ENCODE measurements around the gene ABCG4. TPM values are rescaled to one million over a fixed set of nuclear protein-coding genes. Genes with fewer than 3 reads are reported as not detected.
A peak's percentile ranks its signal among the peaks of the same experiment; 100 is the strongest.
"Not testable (repeated sequence)": the region's sequence is repeated elsewhere in the genome, so short reads cannot be mapped to it uniquely, and the experiment has no call there.

The ABCG4 gene
- total RNA-seq, 1 donor from 2014 or later, result 0.42 TPM

DNA sequence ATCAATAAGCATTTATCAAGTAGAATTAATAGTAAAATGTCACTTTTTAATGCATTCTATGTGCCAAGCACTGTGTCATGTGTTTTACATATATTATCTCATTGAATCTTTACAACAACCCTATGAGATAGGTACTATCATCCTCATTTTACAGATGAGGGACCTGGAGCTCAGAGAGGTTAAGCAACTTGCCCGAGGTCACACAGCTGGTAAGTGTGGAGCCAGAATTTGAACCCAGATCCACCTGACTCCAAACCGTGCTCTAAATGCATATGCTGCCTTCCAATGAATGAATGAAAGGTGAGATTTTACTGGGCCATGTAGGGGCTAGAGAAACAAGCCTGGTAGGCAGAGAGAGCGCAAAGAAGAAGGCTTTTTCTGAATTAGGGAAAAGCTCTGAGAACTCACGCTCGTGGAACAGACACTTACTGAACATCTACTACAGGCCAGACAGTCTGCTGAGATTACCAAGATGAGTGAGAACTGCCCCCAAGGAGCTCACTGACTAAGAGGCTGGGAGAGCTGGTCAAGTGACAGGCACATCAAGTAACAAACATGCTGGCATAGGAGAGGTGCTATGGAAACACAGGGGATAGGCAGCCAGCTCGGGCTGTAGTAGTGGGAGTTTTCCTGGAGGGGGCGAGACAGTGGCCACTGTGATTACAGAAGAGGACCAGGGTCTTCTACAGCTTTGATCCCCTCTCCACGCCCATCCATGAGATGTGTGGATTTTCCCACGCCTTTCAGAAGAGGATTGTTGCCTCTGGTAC lies 4.4 kb downstream of the ABCG4 start:
- DNase-seq (ENCODE audit: low spot score), result no peak

DNA sequence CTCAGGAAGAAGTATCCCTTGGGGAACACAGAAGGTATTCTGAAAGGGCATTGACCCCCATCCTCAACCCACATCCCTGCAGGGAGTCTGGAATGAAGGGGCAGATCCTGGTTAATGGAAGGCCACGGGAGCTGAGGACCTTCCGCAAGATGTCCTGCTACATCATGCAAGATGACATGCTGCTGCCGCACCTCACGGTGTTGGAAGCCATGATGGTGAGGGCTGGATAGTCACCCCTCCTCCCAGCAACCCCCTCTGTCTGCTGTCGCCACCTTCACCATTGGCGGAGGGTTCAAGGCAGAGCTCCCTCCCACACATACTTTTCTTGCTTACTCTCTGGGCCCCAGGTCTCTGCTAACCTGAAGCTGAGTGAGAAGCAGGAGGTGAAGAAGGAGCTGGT lies 5.3 kb downstream of the ABCG4 start:
- DNase-seq (ENCODE audit: low spot score), result no peak

DNA sequence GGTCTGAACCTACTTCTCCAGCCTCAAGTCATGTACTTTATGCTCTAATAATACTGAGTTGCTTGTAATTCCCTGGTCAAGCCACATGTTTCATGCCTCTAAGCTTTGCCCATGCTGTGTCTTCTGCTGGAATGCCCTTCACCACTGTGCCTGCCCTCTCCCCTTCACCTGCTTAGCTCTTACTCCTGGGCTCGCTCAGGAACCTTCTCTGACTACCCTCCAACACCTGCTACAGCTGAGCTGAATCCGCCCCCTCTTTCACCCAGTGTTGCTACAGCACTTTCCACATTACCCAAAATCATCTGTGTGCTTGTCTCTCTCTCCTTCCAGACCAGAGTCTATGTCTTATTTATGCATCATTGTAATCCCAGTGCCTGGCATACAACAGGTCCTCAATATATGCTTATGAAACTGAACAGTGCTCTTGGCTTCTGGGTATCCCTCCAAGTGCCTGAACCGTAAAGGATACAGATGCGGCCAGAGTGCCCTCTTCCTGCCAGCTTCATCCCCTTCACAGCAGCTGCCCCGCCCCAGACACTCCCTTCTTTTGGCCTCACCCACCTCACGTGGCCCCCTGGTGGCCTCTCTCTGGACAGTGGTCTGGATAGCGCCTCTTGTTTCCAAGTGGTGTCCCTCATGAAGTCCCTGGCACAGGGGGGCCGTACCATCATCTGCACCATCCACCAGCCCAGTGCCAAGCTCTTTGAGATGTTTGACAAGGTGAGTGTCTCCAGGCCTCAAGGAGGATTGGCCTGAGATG lies 7.1 kb downstream of the ABCG4 start:
- no peak for DNase-seq (ENCODE audit: low spot score)

DNA sequence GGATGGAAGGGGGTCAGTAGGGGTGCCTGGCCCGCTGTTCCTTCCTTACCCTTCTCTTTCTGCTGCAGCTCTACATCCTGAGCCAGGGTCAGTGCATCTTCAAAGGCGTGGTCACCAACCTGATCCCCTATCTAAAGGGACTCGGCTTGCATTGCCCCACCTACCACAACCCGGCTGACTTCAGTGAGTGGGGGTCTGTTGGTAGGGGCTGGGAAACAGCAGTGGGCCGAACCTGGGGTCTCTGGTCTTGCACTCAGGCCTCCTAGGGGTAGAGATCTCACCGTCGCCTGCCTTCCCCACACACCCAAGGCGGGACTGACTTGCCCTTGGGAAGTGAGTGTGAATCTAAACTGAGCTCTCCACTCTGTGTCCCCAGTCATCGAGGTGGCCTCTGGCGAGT lies 7.6 kb downstream of the ABCG4 start:
- DNase-seq (ENCODE audit: low spot score), result no peak

DNA sequence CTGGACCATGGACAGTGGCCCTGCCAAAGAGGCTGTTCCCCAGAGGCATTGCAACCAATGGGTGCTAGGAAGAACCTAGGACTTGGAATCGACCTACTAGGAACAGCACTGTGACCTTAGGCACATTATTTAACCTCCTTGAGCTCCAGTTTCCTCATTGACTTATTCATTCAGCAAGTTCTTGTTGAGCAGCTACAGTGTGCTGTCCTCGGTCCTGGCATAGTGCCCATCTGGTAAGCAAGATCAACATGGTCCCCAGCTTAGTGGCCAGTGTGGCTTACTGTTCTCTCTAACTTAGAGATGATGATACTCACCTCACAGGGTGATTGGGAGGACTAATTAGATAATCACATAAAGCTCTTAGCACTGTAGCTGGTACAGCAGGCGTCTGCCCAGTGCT lies 8.2 kb downstream of the ABCG4 start:
- DNase-seq (ENCODE audit: low spot score), result no peak

DNA sequence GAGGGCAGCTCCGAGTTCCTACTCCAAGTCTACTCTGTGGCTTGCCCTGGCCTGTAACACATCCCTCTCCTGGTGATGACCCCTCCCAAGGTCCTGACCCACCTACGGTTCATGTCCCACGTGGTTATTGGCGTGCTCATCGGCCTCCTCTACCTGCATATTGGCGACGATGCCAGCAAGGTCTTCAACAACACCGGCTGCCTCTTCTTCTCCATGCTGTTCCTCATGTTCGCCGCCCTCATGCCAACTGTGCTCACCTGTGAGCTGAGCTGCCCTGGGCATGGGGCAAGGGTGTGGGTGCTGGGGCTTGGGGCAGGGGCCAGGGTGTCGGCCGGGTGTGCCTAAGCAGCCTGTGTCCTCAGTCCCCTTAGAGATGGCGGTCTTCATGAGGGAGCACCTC lies 9.6 kb downstream of the ABCG4 start:
- no peak for DNase-seq (ENCODE audit: low spot score)

DNA sequence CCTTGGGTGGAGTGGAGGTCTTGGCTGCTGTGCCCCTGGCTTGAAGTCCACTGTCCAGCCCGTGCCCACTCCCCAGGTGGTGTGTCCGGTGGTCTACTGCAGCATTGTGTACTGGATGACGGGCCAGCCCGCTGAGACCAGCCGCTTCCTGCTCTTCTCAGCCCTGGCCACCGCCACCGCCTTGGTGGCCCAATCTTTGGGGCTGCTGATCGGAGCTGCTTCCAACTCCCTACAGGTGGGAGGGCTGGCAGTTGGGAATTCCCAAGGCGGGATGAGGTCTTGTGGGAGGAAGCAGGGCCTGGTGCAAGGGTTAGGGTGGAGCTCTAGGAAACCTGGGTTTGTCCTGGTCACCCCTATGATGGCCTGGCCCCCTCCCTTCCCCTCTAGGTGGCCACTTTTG lies 11.3 kb downstream of the ABCG4 start:
- DNase-seq (ENCODE audit: low spot score), result no peak

DNA sequence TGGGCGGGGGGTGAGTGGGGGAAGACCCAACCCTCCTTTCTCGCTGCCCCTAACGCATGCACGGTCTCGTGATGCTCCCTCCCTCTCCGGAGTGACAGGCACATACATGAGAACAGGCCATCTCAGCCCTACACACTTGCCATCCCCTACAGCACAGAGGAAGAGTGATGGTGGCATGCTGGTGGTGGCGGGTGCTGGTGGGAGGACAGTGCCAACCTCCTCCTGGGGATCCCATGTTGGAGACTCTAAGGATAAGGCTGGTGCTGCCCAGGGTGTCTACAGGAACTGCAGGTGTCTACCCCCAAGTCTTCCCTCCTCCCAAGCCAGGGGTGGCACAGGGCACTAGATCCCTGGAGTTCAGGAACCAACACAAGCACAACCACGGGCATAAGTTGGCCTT lies 13.0 kb downstream of the ABCG4 start:
- DNase-seq (ENCODE audit: low spot score), result no peak

DNA sequence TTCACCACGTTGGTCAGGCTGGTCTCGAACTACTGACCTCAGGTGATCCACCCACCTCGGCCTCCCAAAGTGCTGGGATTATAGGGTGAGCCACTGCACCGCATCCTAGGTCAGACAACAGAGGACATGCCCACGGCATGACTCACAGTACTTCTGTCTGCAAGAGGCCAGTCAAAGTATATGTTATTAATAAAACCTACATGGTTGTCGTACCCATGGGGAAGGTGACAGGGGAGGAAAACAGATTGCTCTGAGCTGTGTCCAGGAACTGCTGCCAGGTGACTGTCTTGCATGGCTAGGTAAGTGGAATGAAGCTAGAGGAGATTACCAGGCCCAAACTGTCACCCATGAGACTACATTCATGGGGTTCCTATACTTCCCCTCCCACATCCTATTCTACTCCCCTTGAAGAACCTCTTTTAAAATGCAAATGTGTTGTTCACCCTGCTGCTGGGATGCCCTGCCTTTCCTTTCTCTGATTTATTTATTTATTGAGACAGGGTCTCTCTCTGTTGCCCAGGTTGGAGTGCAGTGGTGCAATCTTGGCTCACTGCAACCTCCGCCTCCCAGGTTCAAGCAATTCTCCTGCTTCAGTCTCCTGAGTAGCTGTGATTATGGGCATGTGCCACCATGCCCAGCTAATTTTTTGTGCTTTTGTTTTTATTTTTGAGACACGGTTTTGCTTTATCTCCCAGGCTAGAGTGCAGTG lies 17.7 kb downstream of the ABCG4 start:
- DNase-seq (ENCODE audit: low spot score), result peak; percentile 68

DNA sequence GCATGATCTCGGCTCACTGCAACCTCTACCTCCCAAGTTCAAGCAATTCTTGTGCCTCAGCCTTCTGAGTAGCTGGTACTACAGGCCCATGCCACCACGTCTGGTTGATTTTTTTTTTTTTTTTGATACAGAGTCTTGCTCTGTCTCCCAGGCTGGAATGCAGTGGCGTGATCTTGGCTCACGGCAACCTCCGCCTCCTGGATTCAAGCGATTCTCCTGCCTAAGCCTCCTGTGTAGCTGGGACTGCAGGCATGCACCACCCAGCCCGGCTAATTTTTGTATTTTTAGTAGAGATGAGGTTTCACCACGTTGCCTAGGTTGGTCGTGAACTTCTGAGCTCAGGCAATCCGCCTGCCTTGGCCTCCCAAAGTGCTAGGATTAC lies 18.2 kb downstream of the ABCG4 start:
- DNase-seq (ENCODE audit: low spot score), result not testable (repeated sequence)

DNA sequence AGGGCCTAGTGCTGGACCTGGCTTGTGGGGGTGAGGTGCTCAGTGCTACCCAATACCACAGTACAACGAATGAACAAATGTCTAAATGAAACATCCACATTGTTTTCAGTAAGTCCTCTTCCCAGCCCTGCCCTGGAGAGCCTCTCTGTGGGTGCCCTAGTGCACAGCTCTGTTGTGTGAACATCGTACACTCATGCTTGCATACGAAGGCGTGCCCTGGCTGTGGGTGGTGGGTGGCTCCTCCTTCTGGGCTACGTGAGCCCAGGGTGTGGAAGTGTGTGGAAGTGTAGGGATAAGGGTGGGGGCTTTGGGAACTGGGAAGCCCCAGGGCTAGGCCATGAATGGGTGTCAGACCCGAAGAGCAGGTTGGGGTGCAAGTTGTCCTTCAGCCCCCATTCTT lies 19.1 kb downstream of the ABCG4 start:
- no peak for DNase-seq (ENCODE audit: low spot score)

DNA sequence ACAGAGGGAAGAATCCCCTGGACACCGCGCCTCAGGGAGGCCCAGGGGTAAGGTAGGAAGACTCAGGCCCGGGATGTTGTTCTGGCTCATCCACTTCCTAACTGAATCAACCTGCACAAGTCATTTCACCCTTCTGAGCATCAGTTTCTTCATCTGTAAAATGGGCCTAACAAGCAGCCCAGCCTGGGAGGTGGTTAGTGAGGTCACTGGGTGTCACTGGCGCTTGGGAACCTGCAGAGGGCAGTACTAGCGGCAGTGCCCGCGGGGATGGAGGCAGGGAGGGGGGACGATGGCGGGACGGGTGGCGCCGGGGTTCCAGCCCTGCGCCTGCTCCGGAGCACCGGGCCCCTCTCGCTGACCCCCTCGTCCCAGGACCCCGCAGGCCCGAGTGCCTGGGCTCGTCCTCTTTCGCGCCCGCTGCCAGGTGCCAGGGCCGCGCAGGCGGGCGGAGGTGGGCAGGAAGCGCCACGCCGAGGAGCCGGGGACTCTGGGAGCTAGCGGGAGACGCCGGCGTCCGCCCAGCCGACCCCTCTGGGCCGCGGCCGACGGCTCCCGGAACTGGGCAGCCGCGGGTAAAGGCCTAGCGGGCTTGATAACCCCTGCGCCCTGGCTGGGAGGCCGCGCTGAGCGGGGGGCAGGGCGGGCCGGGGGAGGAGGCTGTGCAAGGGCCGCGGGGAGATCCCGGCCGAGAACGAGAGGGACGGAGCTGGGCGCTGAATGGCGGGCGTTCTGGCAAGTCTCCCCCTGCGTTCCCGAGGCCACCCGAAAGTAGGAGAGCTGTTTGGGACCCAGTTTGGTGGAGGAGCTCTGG lies 19.8 kb downstream of the ABCG4 start, which contains the start of gene NLRX1:
NLRX1 (plus strand) TSS at position 255 of the 811 bp plus-strand sequence. CDS start 2,679 bp downstream, outside the sequence.
- peak; percentile 90 for DNase-seq (ENCODE audit: low spot score)

DNA sequence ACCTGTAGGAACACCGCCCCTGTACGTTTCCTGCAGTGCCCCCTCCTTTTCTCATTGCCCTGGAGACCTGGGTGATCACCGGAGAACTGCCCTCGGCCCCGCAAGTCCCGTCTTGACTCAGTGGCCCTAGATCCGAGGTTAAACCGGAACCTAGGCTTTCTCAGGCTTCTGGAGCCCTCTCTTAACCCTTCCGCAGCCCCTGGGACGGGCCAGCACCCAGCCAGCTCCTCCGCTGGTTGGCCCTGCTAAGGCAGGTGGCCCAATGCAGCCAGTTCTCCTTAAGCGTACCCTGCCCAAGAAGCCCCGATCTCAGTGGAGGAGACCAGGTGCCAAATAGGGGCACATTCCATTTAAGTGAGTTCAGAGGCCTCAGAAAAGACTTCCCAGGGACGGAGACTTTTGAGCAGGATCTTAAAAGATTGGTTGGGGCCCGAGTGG lies 20.4 kb downstream of the ABCG4 start:
- DNase-seq (ENCODE audit: low spot score), result peak; percentile 60

DNA sequence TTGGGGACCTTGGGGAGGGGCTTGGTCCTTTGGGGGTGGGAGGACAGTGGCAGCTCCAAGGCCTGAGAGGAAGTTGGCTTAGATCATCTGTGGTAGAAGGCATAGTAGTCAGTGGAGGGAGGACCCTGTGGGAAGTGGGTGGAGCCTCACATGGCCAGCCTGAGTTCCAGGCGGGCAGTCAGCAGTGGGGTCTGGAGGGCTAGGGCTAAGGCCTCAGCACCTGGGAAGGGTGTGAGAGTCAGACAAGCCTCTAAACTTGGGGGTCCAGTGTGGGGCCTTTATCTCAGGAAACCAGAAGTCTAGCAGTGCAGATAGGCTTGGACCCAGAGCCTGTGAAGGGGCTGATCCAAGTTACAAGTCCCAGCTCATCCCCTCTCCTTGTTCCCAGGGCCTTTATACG lies 23.7 kb downstream of the ABCG4 start:
- no peak for DNase-seq (ENCODE audit: low spot score)

DNA sequence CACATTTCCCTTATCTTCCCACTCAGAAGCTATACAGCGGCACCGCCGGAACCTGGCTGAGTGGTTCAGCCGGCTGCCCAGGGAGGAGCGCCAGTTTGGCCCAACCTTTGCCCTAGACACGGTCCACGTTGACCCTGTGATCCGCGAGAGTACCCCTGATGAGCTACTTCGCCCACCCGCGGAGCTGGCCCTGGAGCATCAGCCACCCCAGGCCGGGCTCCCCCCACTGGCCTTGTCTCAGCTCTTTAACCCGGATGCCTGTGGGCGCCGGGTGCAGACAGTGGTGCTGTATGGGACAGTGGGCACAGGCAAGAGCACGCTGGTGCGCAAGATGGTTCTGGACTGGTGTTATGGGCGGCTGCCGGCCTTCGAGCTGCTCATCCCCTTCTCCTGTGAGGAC lies 24.6 kb downstream of the ABCG4 start:
- DNase-seq (ENCODE audit: low spot score), result no peak

DNA sequence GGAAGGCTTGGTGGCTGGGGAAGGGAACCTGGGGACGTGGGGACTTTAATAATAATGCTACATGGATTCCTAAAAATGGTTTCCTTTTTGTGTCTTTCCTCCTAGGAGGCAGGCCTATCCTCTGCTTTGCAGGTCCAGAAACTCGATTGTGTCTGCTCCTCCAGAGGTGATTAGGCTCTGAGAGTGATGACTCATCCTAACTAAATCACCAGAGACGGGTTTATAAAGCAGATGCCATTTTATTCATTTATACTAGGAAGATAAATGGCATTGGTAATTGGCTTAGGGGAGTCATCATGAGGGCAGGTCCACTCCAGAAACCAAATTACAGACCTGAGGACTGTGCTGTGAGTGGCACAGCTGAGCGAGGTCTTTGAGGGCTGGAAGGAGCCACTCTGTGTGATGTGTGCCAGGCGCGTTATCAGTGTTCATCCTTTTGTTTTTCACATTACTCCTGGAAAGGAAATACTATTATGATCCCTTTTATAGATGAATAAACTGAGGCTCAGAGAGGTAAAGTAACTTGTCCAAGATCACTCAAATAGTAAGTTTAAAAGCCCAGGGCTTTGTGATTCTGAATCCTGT lies 26.7 kb downstream of the ABCG4 start:
- no peak for DNase-seq (ENCODE audit: low spot score)

DNA sequence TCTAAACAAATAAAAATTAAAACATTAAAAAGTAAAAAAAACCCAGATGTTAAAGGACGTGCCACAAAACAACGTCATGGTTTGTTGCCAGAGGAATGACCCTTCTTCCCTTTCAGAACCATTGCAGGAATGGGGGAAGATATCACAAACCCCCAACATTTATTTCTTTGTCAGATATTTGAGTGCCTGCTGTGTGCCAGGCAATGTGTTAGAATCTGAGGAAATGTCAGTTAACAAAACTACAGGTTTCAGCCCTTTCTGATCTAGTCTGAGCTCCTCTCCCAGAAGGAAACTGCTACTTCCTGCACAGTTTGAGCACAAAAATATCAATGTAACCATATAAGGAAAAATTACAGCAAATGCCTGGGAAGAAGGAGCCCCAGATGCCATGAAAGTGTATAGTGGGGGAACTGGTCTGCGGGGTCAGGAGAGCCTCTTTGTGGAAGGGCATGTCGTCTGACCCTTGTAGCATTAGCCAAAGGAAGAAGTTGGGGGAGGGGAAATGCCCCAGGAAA lies 29.4 kb downstream of the ABCG4 start:
- no peak for DNase-seq (ENCODE audit: low spot score)

DNA sequence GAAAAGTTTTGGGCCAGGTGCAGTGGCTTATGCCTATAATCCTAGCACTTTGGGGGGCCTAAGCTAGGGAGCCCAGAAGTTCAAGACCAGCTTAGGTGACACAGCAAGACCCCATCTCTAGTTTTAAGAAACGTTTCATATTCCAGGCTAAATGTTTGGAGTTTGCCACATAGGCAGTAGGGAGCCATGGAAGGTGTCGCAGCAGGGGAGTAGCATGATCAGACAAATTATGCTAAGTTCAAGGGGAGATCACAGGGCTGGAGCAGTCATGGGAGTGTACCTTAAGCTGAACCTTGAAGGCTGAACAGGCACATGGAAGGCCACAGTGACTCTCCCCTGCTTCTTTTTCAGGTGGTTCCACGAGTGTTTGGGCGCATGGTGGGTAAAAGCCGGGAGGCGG lies 30.5 kb downstream of the ABCG4 start:
- no peak for DNase-seq (ENCODE audit: low spot score)

DNA sequence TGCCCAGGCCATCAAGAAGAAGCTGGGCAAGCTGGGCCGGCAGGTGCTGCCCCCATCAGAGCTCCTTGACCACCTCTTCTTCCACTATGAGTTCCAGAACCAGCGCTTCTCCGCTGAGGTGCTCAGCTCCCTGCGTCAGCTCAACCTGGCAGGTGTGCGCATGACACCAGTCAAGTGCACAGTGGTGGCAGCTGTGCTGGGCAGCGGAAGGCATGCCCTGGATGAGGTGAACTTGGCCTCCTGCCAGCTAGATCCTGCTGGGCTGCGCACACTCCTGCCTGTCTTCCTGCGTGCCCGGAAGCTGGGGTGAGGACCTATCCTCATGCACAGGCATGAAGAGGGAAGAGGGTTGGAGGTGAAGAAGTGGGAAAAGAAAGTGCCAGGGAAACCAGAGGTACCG lies 31.1 kb downstream of the ABCG4 start:
- peak; percentile 70 for DNase-seq (ENCODE audit: low spot score)

DNA sequence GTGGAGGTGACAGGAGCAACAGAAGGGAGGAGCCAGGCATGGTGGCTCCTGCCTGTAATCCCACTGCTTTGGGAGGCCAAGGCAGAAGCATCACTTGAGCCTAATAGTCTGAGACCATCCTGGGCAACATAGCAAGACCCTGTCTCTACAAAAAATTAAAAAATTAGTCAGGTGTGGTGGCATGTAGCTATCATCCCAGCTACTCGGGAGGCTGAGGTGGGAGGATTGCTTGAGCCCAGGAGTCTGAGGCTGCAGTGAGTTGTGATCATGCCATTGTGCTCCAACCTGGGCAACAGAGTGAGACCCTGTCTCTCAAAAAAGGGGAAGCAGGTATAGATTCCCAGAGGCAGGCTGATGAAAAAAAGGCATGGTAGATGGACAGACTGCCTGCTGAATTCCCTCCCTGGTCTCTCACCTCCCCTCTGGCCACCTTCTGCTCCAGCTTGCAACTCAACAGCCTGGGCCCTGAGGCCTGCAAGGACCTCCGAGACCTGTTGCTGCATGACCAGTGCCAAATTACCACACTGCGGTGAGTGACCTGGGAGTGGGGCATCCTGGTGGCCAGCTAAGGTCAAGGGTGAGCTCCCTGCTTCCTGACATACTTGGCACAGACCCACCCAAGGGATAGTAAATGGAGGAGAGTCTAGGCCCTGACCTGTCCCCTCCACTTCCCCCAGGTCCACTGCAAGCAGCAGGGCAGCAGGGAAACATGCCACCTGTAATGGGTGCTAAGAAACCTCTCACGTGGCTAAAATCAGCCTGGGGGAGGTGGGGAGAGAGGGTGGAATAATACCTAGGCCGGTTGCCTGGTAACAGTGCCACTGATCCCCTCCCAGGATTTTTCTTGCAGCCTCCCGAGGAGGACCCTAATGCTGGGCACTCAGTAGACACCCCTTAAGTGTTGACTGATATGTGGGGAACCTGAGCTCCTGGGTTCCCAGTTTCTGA lies 32.2 kb downstream of the ABCG4 start:
- no peak for DNase-seq (ENCODE audit: low spot score)
